Measurements from ENCODE around the gene LNX1. TPM values are rescaled to one million over a fixed set of nuclear protein-coding genes. Genes with fewer than 3 reads are reported as not detected.

The LNX1 gene
- total RNA-seq, 1 donor from 2014 or later: 4.2 TPM

DNA sequence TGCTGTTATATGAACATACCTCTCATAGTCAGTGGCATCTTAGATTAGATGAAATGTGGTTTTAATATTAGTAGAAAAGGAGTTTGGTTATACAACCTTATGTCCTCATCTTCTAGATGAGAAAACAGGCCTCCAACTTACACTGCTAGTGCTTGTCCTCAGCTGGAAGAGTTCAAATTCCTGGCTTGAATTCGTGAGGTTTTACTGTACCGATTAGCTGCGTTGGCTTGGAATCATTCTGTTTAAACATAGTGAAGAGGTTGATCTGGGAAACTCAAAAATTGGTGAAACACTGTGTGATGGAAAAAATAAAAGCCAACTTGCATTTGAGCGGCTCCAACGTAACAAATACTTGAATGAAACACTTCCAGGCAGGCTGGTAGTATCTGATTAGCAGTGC lies 81.0 kb downstream of the LNX1 start:
- Histone ChIP-seq H3K27ac (ENCODE audit: low read depth, low read length) (no peak overlapping the region), H3K4me3 (ENCODE audit: low read length in 3 of 3) (no peak overlapping the region), H3K36me3 (ENCODE audit: control insufficient read depth in 3 of 3, insufficient read depth in 3 of 3, low read length in 3 of 3) (no peaks in the 10 kb centered on the region), H3K4me1 (ENCODE audit: control insufficient read depth in 3 of 3, insufficient read depth in 3 of 3, low read length in 3 of 3) (peaks cover 0 to 16% (median 8%) of the 10 kb centered on the region in 3 donors), H3K9ac (ENCODE audit: low read depth in 1 of 3, low read length in 3 of 3) (no peak overlapping the region), H3K9me3 (ENCODE audit: control insufficient read depth in 3 of 3, low read length in 3 of 3) (no peaks in the 10 kb centered on the region), H3K27me3 (ENCODE audit: control insufficient read depth in 3 of 3, insufficient read depth in 3 of 3, low read length in 3 of 3) (no peaks in the 10 kb centered on the region)

DNA sequence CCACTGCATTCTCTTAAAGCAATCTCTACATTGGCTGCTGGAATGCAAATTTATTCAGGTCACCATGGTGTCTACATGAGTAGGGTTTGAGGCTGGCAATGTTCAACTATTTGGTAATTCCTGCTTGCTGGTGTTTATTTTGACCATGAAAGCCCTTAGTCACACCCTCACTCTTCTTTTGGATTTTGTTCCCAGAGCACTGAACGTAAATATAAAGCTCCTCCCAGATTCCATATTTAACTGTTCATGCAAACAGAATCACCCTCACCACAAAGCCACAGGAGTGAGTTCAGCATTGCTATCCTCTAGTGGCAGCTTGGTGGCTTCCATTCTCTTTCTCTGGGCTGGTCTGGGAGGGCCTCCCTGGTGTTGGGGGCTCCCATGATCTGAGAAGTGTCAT lies 82.8 kb downstream of the LNX1 start:
- Histone ChIP-seq H3K9me3 (ENCODE audit: control insufficient read depth in 3 of 3, low read length in 3 of 3) (no peaks in the 10 kb centered on the region), H3K27me3 (ENCODE audit: control insufficient read depth in 3 of 3, insufficient read depth in 3 of 3, low read length in 3 of 3) (no peaks in the 10 kb centered on the region), H3K4me1 (ENCODE audit: control insufficient read depth in 3 of 3, insufficient read depth in 3 of 3, low read length in 3 of 3) (peaks cover 0 to 16% (median 8%) of the 10 kb centered on the region in 3 donors), H3K9ac (ENCODE audit: low read depth in 1 of 3, low read length in 3 of 3) (no peak overlapping the region), H3K27ac (ENCODE audit: low read depth, low read length) (peak overlapping the region; percentile 78), H3K4me3 (ENCODE audit: low read length in 3 of 3) (peak overlapping the region in 1 of 3 donors; percentile 40), H3K36me3 (ENCODE audit: control insufficient read depth in 3 of 3, insufficient read depth in 3 of 3, low read length in 3 of 3) (no peaks in the 10 kb centered on the region)

DNA sequence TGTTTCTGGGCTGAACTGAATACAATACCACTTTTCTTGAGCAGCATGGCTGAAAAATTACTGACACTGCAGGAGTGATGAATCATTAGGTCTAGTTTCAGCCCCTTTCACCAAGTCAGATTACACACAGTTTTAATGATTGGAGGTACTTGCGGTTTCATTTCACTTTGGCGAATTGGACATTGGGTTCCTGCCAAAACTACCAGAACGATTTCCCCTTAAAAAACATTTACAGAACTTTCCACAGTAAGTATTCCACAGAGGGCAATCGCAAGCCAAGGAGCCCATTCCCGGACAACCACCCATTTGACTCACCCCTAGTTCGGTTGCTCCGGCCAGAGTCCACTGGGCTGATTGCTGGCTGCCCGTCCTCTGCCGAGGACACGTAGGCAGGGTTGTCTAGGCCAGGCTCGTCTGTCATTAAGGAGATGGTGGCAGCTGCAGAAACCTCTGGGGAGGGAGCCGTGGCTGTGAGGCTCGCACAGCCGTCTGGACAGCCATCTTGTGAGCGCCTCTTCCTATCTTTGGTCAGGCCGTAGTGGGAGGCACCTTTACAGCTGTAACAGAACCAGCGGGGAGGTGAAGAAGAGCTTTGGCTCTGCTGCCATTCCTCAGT lies 83.5 kb downstream of the LNX1 start:
- Histone ChIP-seq H3K4me1 (ENCODE audit: control insufficient read depth in 3 of 3, insufficient read depth in 3 of 3, low read length in 3 of 3) (peaks cover 0 to 16% (median 8%) of the 10 kb centered on the region in 3 donors), H3K36me3 (ENCODE audit: control insufficient read depth in 3 of 3, insufficient read depth in 3 of 3, low read length in 3 of 3) (no peaks in the 10 kb centered on the region), H3K9ac (ENCODE audit: low read depth in 1 of 3, low read length in 3 of 3) (peak overlapping the region; percentile 34 to 50 (median 42)), H3K4me3 (ENCODE audit: low read length in 3 of 3) (peak overlapping the region; percentile 40 to 61 (median 49)), H3K27me3 (ENCODE audit: control insufficient read depth in 3 of 3, insufficient read depth in 3 of 3, low read length in 3 of 3) (no peaks in the 10 kb centered on the region), H3K27ac (ENCODE audit: low read depth, low read length) (peak overlapping the region; percentile 78), H3K9me3 (ENCODE audit: control insufficient read depth in 3 of 3, low read length in 3 of 3) (no peaks in the 10 kb centered on the region)

DNA sequence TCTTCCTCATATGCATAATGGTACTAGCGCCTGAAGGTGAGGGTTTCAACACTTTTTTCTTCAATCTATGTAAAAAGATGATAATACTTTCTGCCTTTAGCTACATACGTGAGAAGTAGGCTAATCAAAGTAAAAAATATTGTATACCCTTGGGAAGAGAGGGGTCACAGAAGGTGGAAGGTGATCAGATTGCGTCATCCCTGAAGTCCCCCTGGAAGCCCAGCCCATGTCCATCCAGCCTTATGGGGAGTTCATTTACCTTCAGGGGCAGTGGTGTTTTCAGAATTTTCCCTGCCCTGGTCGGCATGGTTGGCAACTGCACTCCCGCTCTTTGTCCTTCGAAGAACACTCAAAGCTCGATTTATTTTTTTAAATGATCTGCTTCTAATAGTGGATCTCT lies 84.2 kb downstream of the LNX1 start:
- no peaks in the 10 kb centered on the region for H3K36me3 ChIP-seq (ENCODE audit: control insufficient read depth in 3 of 3, insufficient read depth in 3 of 3, low read length in 3 of 3)
- H3K27me3 ChIP-seq (ENCODE audit: control insufficient read depth in 3 of 3, insufficient read depth in 3 of 3, low read length in 3 of 3): no peaks in the 10 kb centered on the region
- peak overlapping the region in 1 of 3 donors; percentile 34 for H3K9ac ChIP-seq (ENCODE audit: low read depth in 1 of 3, low read length in 3 of 3)
- no peaks in the 10 kb centered on the region for H3K9me3 ChIP-seq (ENCODE audit: control insufficient read depth in 3 of 3, low read length in 3 of 3)
- H3K4me1 ChIP-seq (ENCODE audit: control insufficient read depth in 3 of 3, insufficient read depth in 3 of 3, low read length in 3 of 3): peaks cover 0 to 16% (median 8%) of the 10 kb centered on the region in 3 donors
- H3K27ac ChIP-seq (ENCODE audit: low read depth, low read length): peak overlapping the region; percentile 78
- H3K4me3 ChIP-seq (ENCODE audit: low read length in 3 of 3): peak overlapping the region in 1 of 3 donors; percentile 40

DNA sequence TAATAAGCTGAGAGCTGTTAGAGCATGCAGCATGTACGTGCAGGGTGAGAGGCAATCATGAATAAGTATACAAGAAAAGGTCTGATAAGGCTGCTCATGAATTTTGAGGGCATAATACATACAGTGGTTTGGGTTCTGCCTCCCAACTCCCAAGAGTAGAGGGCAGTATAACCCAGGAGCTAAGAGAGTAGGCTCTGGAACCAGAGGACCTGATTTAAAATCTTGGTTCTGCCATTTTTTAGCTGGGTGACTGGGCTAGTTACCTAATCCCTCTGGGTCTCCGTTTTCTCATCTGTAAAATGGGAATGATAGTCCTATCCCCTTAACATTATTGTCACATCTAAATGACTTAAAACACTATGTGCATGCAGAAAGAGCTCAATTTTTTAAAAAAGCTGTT lies 85.3 kb downstream of the LNX1 start:
- Histone ChIP-seq H3K4me3 (ENCODE audit: low read length in 3 of 3) (no peak overlapping the region), H3K27ac (ENCODE audit: low read depth, low read length) (no peak overlapping the region), H3K4me1 (ENCODE audit: control insufficient read depth in 3 of 3, insufficient read depth in 3 of 3, low read length in 3 of 3) (peaks cover 0 to 16% (median 8%) of the 10 kb centered on the region in 3 donors), H3K9me3 (ENCODE audit: control insufficient read depth in 3 of 3, low read length in 3 of 3) (no peaks in the 10 kb centered on the region), H3K36me3 (ENCODE audit: control insufficient read depth in 3 of 3, insufficient read depth in 3 of 3, low read length in 3 of 3) (no peaks in the 10 kb centered on the region), H3K27me3 (ENCODE audit: control insufficient read depth in 3 of 3, insufficient read depth in 3 of 3, low read length in 3 of 3) (no peaks in the 10 kb centered on the region), H3K9ac (ENCODE audit: low read depth in 1 of 3, low read length in 3 of 3) (no peak overlapping the region)

DNA sequence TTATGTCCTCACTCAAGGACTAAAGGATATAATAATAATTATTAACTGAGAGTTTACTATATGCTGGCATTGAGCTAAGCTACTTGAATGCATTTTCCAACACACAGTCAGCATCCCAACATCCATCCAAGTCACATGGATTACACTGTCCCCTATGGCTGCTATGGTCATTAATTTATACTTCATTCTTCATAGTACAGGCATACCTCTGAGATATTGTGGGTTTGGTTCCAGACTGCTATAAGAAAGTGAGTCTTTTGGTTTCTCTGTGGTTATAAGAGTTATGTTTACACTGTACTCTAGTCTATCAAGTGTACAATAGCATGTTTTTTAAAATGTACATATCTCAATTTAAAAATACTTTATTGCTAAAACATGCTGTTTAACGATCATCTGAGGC lies 89.2 kb downstream of the LNX1 start:
- no peaks in the 10 kb centered on the region for H3K36me3 ChIP-seq (ENCODE audit: control insufficient read depth in 3 of 3, insufficient read depth in 3 of 3, low read length in 3 of 3)
- no peaks in the 10 kb centered on the region for H3K27me3 ChIP-seq (ENCODE audit: control insufficient read depth in 3 of 3, insufficient read depth in 3 of 3, low read length in 3 of 3)
- no peak overlapping the region for H3K9ac ChIP-seq (ENCODE audit: low read depth in 1 of 3, low read length in 3 of 3)
- peaks cover 0 to 7% (median 2%) of the 10 kb centered on the region in 3 donors for H3K4me1 ChIP-seq (ENCODE audit: control insufficient read depth in 3 of 3, insufficient read depth in 3 of 3, low read length in 3 of 3)
- no peak overlapping the region for H3K27ac ChIP-seq (ENCODE audit: low read depth, low read length)
- H3K4me3 ChIP-seq (ENCODE audit: low read length in 3 of 3): no peak overlapping the region
- H3K9me3 ChIP-seq (ENCODE audit: control insufficient read depth in 3 of 3, low read length in 3 of 3): no peaks in the 10 kb centered on the region

DNA sequence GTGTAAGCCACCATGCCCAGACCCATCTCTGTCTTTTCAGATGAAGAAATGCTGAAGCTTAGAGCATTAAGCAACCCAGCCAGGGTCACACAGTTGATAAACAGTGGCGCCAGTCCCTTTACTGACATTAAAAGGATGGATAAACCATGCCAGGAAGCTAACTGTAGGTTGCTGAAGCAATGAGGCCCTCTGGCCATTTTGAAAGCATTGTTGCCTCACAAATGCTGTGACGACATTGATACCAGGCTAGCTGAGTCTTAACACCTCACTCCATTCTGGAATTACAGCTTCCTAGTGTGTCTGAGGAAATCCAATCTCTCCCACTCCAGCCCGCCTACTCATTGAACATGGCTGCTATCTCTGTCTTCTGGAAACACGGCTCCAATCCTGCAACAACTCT lies 89.7 kb downstream of the LNX1 start:
- Histone ChIP-seq H3K27ac (ENCODE audit: low read depth, low read length) (no peak overlapping the region), H3K4me1 (ENCODE audit: control insufficient read depth in 3 of 3, insufficient read depth in 3 of 3, low read length in 3 of 3) (peaks cover 0 to 10% (median 2%) of the 10 kb centered on the region in 3 donors), H3K9me3 (ENCODE audit: control insufficient read depth in 3 of 3, low read length in 3 of 3) (no peaks in the 10 kb centered on the region), H3K4me3 (ENCODE audit: low read length in 3 of 3) (no peak overlapping the region), H3K36me3 (ENCODE audit: control insufficient read depth in 3 of 3, insufficient read depth in 3 of 3, low read length in 3 of 3) (no peaks in the 10 kb centered on the region), H3K27me3 (ENCODE audit: control insufficient read depth in 3 of 3, insufficient read depth in 3 of 3, low read length in 3 of 3) (no peaks in the 10 kb centered on the region), H3K9ac (ENCODE audit: low read depth in 1 of 3, low read length in 3 of 3) (no peak overlapping the region)

DNA sequence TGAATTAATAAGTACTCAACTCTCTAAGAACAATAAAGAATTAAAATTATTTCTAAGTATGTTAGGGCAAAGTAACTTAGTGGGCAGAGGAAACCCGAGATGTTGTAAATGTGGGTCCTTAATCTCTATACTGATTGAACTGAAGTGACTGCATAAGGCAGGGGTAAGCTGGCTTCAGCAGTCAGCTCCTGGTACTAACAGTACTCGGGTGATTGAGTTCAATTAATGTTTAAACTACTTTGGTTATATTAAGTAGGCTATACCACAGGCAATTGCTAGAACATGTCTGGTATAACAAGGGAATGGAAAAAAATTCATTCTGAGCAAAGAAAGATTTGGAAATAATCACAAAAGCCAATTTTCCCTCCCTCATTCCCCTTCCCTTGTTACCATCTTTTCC lies 90.7 kb downstream of the LNX1 start:
- H3K9me3 ChIP-seq (ENCODE audit: control insufficient read depth in 3 of 3, low read length in 3 of 3): no peaks in the 10 kb centered on the region
- no peaks in the 10 kb centered on the region for H3K27me3 ChIP-seq (ENCODE audit: control insufficient read depth in 3 of 3, insufficient read depth in 3 of 3, low read length in 3 of 3)
- no peak overlapping the region for H3K4me3 ChIP-seq (ENCODE audit: low read length in 3 of 3)
- peaks cover 0 to 10% (median 2%) of the 10 kb centered on the region in 3 donors for H3K4me1 ChIP-seq (ENCODE audit: control insufficient read depth in 3 of 3, insufficient read depth in 3 of 3, low read length in 3 of 3)
- H3K9ac ChIP-seq (ENCODE audit: low read depth in 1 of 3, low read length in 3 of 3): no peak overlapping the region
- no peak overlapping the region for H3K27ac ChIP-seq (ENCODE audit: low read depth, low read length)
- H3K36me3 ChIP-seq (ENCODE audit: control insufficient read depth in 3 of 3, insufficient read depth in 3 of 3, low read length in 3 of 3): peaks cover 0 to 2% (median 0%) of the 10 kb centered on the region in 3 donors

DNA sequence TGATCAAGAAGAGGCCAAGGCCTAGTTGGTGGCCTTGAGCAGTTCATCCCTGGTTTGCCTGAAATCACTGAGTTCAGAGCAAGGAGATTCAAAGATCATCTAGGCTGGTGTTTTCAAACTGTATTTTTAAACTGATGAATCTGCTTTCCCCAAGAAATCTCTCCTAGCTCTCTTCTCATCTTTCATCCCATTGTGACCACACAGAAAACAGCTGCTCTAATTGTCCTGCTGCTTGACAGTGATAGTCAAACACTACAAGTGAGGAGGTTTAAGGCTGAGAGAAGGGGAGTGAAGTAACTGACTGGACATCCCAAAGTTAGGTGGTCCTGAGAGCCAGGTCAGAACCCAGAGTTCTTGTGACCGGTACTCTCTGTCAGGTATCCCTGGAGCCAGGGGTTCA lies 91.5 kb downstream of the LNX1 start:
- Histone ChIP-seq H3K9me3 (ENCODE audit: control insufficient read depth in 3 of 3, low read length in 3 of 3) (no peaks in the 10 kb centered on the region), H3K36me3 (ENCODE audit: control insufficient read depth in 3 of 3, insufficient read depth in 3 of 3, low read length in 3 of 3) (peaks cover 0 to 2% (median 0%) of the 10 kb centered on the region in 3 donors), H3K9ac (ENCODE audit: low read depth in 1 of 3, low read length in 3 of 3) (no peak overlapping the region), H3K4me3 (ENCODE audit: low read length in 3 of 3) (no peak overlapping the region), H3K27me3 (ENCODE audit: control insufficient read depth in 3 of 3, insufficient read depth in 3 of 3, low read length in 3 of 3) (no peaks in the 10 kb centered on the region), H3K4me1 (ENCODE audit: control insufficient read depth in 3 of 3, insufficient read depth in 3 of 3, low read length in 3 of 3) (peaks cover 0 to 10% (median 2%) of the 10 kb centered on the region in 3 donors), H3K27ac (ENCODE audit: low read depth, low read length) (no peak overlapping the region)

DNA sequence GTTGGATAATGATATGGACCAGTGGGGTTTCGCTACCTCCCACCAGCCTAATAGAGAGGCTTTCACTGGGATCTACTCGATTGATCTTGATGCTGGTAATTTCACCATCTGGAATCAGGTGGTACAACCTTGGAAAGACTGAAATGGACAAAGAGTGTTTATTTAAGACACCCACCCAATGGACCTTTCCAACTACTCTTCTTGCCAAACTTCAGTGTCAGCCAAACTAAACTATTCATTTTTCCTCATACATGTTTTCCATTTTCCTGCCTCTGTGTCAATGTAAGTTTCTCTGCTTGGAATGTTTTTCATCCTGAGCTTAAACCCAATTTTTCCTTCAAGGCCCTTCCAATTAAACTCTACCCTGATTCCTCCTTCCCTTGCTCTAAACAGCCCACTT lies 92.6 kb downstream of the LNX1 start:
- H3K4me3 ChIP-seq (ENCODE audit: low read length in 3 of 3): no peak overlapping the region
- no peaks in the 10 kb centered on the region for H3K27me3 ChIP-seq (ENCODE audit: control insufficient read depth in 3 of 3, insufficient read depth in 3 of 3, low read length in 3 of 3)
- peaks cover 0 to 2% (median 0%) of the 10 kb centered on the region in 3 donors for H3K36me3 ChIP-seq (ENCODE audit: control insufficient read depth in 3 of 3, insufficient read depth in 3 of 3, low read length in 3 of 3)
- no peak overlapping the region for H3K27ac ChIP-seq (ENCODE audit: low read depth, low read length)
- H3K9me3 ChIP-seq (ENCODE audit: control insufficient read depth in 3 of 3, low read length in 3 of 3): no peaks in the 10 kb centered on the region
- H3K9ac ChIP-seq (ENCODE audit: low read depth in 1 of 3, low read length in 3 of 3): no peak overlapping the region
- peaks cover 0 to 10% (median 2%) of the 10 kb centered on the region in 3 donors for H3K4me1 ChIP-seq (ENCODE audit: control insufficient read depth in 3 of 3, insufficient read depth in 3 of 3, low read length in 3 of 3)
